Psoas muscle (tissue), 8 donors: Measurements from ENCODE around the gene SQOR. TPM values are rescaled to one million over a fixed set of nuclear protein-coding genes. Genes with fewer than 3 reads are reported as not detected.

Source experiments
- ATAC-seq, 4 donors: fragments of 200-7000 bp; cut with Tn5 transposase; one replicate each; pipeline ENCODE4 v1.9.1; 2020; ENCODE audit warnings: moderate library complexity in 3 of 4, mild to moderate bottlenecking in 2 of 4
- DNase-seq, 2 donors: peaks; one replicate each; pipeline ENCODE4 v3.0.0-alpha.2; 2020
- H3K27ac ChIP-seq: fragments of 200-600 bp; one replicate; pipeline ENCODE4 v1.8.0; 2022
- H3K27me3 ChIP-seq, 3 donors: fragments of 200-600 bp in 1 of 3; one replicate each; pipeline versions ENCODE4 v1.6.1 to v1.8.0; 2013 to 2022; ENCODE audit warnings: low read length in 2 of 3, mild to moderate bottlenecking in 2 of 3, moderate library complexity in 1 of 3; ENCODE audit not compliant: insufficient read depth in 3 of 3
- H3K36me3 ChIP-seq, 2 donors: fragments of 200-600 bp in 1 of 2; one replicate each; pipeline versions ENCODE4 v1.6.1 to v1.8.0; 2013 to 2022; ENCODE audit warnings: low read depth in 1 of 2, mild to moderate bottlenecking in 1 of 2, moderate library complexity in 1 of 2; ENCODE audit not compliant: insufficient read depth in 1 of 2
- H3K4me1 ChIP-seq: fragments of 200-600 bp; one replicate; pipeline ENCODE4 v1.8.0; 2022
- H3K4me3 ChIP-seq: fragments of 200-600 bp; one replicate; pipeline ENCODE4 v1.8.0; 2022; ENCODE audit warnings: mild to moderate bottlenecking
- H3K9me3 ChIP-seq: fragments of 200-600 bp; one replicate; pipeline ENCODE4 v1.8.0; 2022
- CTCF ChIP-seq: fragments of 200-600 bp; IDR thresholded peaks from one replicate; pipeline ENCODE4 v1.8.0; 2022; ENCODE audit warnings: antibody characterized with exemption
- WGBS, 3 donors: extraction: QIAGEN DNeasy Blood & Tissue Kit; methylation state at CpG; one replicate each; pipeline versions ENCODE4 v1.1.6 to v1.1.7; 2013; 5-methylcytosine and 5-hydroxymethylcytosine counted together
- intact Hi-C, 2 donors: fragments of 100-400 bp; cut with DNase I; formaldehyde crosslinking; loops; one replicate each; pipeline versions ENCODE4 v1.11.0 to v1.14.2; 2022
- polyA plus RNA-seq, 3 donors: library from polyadenylated mRNA; stranded (reverse); fragments of 200-250 nt; gene quantifications; one replicate each; pipeline ENCODE4 v1.2.3, GENCODE V29; 2013
- total RNA-seq, 4 donors: library from RNA; stranded (reverse); fragmentation: NEBNext Ultra II Directional in 2 of 4; extraction: Animal tissue kit (Norgen Biotek cat#: 25700) in 2 of 4; gene quantifications; one replicate each; pipeline versions ENCODE4 v1.2.1 to v1.2.4, GENCODE V29; 2021 to 2023
- donor health status: healthy with polysubstance abuse.
- donor health status: DM: no; HTN: no; CAD: no; lungs with moderate emphysema.
- donor health status: Bipolar disorder and iron deficiency.
- donor health status: healthy.
- donor health status: DM: yes; HTN: yes; CAD: no.
- donor health status: DM: no; HTN: no; CAD: no.
- donor health status: DM: no; HTN: no; CAD: no.
- donor health status: DM: yes; HTN: yes; CAD: no.

Gene SQOR
- total and polyA plus RNA-seq, 7 donors, result 46.5 to 174 (median 142) TPM

GRCh38 chr15:45732662-45733061 lies 97.8 kb downstream of the SQOR start:
- intact Hi-C loops, result no loop called here
- H3K27ac ChIP-seq, result no peak overlapping the region
- H3K36me3 ChIP-seq, result no peaks in the 10 kb centered on the region
- TF ChIP-seq CTCF, result no peak
- H3K4me1 ChIP-seq, result no peaks in the 10 kb centered on the region
- H3K4me3 ChIP-seq, result no peak overlapping the region
- no peaks in the 10 kb centered on the region for H3K9me3 ChIP-seq
- peaks cover 0 to 16% (median 0%) of the 10 kb centered on the region in 3 donors for H3K27me3 ChIP-seq
- DNase-seq (no peak), ATAC-seq (peak in 2 of 4 donors; percentile 42 to 62)
- WGBS, 3 donors, result 6 to 14% (median 11%) methylated on average over 2 of the region's 2 CpGs

GRCh38 chr15:45734260-45734711 lies 99.5 kb downstream of the SQOR start:
- no peaks in the 10 kb centered on the region for H3K4me1 ChIP-seq
- H3K27ac ChIP-seq, result no peak overlapping the region
- H3K9me3 ChIP-seq, result no peaks in the 10 kb centered on the region
- TF ChIP-seq CTCF, result no peak
- ATAC-seq, result no peak
- H3K36me3 ChIP-seq, result no peaks in the 10 kb centered on the region
- peaks cover 0 to 10% (median 0%) of the 10 kb centered on the region in 3 donors for H3K27me3 ChIP-seq
- intact Hi-C loops, result no loop called here
- no peak for DNase-seq
- WGBS, 3 donors, result 70 to 76% (median 72%) methylated on average over 5 of the region's 5 CpGs
- H3K4me3 ChIP-seq, result no peak overlapping the region

Other genes starting within 250 kb of the SQOR start
- gene SLC30A4, start 112.3 kb upstream of the SQOR start, total RNA-seq, result 1 to 10 TPM; 1.9 to 2.2 (median 2.1) TPM
- 1 to 10 TPM in 1 of 3 donors, under 1 TPM in 2; 0.59 to 1.6 (median 0.95) TPM for gene SLC30A4, start 112.3 kb upstream of the SQOR start, polyA plus RNA-seq
- 10 to 100 TPM; 23.7 to 55.2 (median 30.3) TPM for gene BLOC1S6, start 47.6 kb upstream of the SQOR start, total RNA-seq
- gene BLOC1S6, start 47.6 kb upstream of the SQOR start, polyA plus RNA-seq, result 10 to 100 TPM; 14.3 to 45.9 (median 31.7) TPM